GDM1 (cell line): Measurements from ENCODE around the gene PLEKHM3.
"Not testable (repeated sequence)": the region's sequence is repeated elsewhere in the genome, so short reads cannot be mapped to it uniquely, and the experiment has no call there.

Experiments
- DNase-seq: peaks from one replicate; lab custom pipeline; 2025; lab: John Stamatoyannopoulos, UW

The PLEKHM3 gene

DNA sequence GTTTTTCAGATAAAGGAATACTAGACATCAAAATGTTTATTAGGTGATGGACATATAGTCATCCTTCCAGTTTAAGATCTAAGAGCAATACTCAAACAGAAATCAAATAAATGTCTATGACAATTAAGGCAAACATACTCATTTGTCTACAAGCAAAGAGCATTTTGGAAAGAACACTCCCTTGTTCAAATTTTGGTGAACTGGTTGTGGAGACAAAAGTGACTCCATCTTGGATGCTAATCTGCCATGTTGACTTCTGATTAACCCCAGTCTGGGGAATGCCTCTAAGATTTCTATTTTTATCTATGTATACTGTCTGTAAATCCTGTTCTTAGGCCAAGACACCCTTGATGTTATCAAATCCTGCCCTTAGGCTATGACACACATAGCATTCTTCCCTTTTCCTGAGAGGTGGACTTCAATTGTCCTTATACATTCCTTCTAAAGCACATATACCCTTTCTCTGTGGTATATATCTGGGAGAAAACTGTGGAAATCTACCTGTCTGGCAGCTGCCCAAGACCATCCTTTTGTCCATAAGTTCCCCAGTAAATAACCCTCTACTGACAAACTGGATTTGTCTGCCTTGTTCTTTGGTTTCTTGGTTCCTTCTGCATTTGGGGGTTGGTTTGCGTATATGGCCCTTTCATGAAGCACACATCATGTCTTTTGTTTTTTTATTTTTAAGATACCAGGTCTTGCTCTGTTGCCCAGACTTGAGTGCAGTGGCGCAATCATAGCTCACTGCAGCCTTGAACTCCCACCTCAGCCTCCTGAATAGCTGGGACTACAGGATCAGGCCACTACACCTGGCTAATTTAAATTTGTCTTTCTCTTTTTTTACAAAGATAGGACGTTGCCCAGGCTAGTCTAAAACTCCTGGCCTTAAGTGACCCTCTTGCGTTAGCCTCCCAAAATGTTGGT, 12.5 kb upstream of the PLEKHM3 start:
- DNase-seq, result no peak

DNA sequence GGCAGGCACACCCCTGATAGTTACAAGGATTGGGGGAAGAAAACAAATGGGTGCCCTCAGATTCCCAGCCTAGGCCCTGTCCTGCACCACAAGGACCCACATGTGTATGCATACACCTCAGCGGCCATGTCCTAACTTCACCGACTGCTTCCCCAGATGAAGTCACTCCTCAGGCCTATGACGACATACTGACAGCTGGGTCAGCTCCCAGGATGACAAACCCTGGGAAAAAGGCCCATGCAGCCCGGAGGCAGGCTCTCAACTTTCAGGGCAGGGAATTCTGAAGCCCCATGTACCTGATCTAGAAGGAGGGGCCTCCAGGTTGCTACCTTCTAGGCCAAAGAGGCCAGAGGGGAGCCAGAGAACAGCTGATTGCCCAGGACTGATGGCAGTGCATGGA, 11.0 kb upstream of the PLEKHM3 start:
- DNase-seq, result no peak

DNA sequence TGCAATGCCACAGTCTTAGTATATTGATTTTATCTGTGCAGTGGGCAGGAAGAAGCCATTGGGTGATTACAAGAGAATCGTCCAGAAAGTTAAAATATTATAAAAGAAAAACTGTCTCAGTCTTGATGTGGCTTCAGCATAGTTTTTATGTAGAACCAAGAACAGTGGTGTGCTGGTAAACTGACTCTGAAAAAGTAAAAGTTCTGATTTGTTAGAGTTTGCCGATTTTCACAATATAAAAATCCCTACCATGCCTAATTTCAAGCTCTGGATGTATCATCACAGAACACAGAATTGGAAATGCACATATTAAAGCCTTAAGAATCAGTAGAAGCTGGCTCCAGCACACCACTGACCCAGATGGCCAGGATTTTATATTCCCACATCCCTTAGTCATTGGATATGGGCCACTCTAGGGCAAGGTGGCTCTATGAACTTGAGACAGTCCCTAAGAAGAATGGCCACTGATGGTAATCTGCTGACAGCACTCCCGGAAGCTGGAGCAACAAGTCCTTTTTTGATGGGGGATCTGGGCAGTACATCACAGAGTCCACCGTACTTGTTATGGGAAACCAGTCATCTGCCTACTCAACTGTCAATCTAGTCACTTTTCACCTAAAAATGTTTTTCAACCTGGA, 9.3 kb upstream of the PLEKHM3 start:
- no peak for DNase-seq

DNA sequence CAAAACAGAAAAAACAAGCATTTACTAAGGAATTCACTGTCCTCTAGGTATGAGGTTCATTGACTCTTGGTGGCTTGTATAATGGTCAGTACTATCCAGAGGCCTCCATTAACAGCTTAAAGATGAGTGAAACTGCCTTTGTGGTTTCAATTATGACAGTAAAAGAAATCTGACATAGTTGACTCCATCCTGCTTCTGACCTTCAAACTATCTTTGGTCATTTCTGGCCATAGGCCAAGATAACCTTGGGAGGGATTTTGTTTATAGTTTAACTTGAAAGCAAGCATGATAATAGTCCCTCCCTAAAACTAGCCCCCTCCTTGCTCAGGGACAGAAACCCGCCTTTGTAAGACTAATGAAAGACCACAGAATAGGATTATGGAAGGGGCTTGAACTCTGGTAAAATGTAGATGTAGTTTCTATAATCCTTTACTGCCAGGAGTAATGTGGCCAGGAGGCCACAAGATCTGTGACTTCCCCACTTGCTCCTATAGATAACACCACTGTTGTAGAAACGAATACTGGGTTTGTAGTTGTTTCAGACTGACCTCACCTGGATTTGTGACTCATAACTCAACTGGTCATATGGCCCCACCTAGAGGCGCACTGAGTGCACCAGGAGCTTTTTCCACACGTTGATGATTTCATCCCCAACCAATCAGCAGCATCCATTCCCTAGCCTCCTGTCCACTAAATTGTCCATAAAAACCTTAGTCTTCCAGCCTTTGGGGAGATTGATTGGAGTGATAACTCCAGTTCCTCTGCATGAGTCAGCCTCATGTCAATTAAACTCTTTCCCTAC, 8.6 kb upstream of the PLEKHM3 start:
- DNase-seq, result peak; percentile 45

DNA sequence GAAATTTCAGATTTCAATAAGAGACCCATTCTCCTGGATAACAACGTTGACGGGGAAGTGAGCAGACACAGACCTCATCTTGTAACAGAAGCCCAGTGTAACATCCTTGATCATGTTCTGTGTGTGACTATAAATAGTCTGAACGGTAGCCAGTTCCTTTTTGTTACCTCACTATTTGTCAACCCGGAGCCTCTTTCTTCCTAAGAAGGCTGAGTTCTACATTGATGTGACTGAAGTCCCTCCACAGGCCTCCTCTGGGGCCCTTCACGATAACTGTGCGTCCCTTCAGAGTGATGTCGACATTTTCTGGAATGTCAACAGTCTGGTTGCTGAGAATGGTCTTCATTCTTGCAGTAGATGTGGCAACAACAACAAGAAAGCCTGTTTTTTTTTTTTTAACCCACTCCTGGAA, 6.3 kb upstream of the PLEKHM3 start:
- DNase-seq, result no peak

DNA sequence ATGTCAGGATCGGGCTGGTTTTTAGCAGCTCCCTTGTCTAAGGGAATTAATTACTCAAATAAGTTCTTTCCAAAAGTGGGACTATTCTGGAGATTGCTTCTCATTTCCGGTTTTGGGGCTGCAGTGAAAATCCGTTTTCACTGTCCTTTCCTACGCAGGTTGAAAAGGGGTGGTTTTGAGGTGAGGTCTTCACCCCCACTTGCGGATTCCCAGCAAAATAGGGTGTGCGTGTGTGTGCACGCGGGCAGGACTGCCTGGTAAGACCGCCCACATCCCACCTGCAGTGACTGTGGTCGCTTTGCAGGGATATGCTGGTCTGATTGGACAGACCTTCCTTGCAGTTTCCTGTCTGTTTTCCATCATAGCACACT, 472 bp upstream of the PLEKHM3 start:
- peak; percentile 34 for DNase-seq

DNA sequence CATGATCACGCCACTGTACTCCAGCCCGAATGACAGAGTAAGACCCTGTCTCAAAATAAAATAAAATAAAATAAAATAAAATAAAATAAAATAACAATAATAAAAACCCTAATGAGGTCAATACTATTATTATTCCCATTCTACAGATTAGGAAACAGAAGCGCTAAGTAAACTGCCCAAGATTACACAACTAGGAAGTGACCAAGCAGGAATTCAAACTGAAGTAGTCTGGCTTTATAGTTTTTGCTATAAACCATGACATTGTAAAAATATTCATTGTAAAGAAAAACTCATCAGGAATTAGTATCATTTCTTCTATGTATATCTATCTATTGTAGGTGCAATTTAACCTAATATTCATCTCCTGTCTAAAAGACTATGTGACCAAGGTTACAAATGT, 1.2 kb downstream of the PLEKHM3 start:
- no peak for DNase-seq

DNA sequence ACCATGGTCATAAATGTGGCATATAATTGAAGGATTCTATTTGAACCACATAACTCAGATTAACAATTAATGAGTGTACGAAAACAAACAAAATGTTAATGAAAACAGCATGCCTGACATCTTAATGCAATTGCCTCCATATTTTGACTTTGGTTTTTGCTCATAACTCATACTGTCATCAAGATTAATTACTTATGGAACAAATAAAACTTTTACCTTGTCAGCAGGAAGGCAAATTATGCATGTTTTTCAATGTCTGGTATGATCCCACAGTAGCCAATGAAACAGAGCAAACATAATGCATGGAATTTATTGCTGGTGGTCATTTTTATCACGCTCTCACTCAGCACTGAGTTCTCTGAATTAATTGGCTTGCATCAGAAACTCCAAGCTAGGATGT, 5.1 kb downstream of the PLEKHM3 start:
- no peak for DNase-seq

DNA sequence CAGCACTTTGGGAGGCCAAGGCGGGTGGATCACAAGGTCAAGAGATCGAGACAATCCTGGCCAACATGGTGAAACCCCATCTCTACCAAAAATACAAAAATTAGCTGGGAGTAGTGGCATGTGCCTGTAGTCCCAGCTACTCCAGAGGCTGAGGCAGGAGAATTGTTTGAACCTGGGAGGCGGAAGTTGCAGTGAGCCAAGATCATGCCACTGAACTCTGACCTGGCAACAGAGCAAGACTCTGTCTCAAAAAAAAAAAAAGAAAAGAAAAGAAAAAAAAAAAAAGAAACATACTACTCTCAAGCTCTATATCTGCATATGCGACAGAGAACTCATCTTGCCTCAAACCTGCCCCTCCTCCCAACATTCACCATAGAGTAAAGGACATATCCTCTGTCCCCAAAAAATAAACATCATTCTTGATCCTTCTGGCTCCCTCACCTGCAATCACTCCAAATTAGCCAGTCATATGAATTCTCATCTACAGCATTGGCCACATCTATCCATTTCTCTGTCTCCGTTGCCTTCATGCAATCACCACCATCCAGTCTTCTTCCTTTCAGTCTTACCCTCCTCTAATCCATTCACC, 7.1 kb downstream of the PLEKHM3 start:
- DNase-seq, result not testable (repeated sequence)

DNA sequence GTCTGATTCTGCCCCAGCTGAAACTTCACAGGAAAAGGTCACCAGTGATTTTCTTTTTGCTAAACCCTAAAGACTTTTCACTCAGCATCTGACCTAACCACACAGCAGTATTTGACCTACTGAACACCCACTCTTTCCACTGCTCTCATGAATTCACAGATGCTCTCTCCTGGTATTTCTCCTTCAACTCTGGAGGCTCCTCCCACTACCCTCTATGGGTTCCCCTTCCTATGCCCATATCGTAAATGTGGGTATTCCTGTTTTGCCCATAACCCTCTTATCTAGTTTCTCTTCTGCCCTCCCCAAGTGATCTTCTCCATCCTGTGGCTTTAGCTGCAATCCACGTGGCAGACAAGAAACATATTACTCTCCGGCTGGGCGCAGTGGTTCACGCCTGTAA, 7.6 kb downstream of the PLEKHM3 start:
- no peak for DNase-seq

DNA sequence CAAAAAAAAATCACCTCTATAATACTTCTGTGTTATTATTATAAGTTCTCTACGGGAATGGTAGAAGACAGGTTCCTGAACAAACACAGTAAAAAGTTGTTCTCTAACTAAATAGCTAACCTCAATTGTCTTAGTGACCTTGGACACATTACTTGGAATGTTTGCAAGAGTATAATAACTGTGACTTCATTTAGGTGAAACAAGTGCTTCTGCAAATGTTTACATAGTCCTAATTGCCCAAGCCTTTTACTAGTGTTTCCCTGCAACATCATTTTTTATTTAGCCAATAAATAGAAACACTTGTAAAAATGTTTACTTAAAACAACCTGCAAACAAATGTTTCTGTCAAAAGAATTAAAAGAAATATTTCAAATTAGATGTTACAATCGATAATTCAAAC, 9.9 kb downstream of the PLEKHM3 start:
- DNase-seq, result no peak

DNA sequence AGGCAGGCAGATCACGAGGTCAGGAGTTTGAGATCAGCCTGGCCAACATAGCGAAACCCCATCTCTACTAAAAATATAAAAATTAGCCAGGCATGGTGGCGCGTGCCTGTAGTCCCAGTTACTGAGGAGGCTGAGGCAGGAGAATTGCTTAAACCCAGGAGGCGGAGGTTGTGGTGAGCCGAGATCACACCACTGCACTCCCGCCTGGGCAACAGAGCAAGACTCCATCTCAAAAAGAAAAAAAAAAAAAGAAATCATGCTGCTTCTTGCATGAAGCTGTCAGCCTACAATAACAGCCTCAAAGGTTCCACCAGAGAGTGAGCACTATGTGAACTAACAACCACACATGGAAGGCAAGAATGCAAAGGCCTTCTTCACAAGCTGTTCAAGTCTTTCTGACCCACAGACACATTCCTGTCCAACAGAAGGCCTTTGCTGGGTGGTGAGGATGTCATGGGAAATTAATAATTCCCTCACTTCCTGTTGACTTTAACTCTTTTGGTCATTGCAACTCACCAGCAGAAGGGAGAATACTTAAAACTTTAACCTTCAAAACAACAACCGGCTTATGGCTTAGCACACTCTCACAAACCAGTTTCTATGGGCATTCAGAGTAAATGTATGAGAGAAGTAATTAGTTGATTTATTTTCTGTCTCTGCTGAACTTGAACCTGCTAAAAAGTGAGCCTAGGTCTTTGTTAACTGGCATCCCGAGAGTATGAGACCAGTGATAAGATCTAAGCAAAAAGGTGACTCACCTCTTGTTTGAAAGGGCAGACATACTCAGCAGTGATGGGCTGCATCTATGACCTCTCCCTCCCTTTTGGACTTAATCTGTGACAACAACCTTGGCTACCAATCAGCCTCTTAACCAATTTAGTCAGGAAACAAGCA, 11.8 kb downstream of the PLEKHM3 start:
- DNase-seq, result no peak

DNA sequence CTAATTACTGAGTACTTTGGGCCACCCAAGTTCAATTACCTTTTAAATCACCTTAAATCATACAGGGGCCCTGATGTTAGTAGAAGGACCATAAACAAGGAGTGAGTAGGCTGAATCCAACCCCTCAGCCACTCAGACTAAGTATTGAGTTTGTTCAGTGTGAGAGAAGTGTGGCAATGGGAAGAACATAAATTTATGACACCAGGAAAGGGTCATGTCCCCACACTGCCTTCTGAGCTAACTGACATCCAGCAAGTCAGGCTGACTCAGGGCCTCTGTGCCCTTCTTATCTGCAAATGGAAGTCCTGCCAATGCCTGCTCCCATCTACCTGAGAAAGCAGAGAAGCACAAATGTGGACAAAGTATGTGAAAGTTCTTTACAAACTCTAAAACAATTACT, 12.9 kb downstream of the PLEKHM3 start:
- DNase-seq, result peak; percentile 7

DNA sequence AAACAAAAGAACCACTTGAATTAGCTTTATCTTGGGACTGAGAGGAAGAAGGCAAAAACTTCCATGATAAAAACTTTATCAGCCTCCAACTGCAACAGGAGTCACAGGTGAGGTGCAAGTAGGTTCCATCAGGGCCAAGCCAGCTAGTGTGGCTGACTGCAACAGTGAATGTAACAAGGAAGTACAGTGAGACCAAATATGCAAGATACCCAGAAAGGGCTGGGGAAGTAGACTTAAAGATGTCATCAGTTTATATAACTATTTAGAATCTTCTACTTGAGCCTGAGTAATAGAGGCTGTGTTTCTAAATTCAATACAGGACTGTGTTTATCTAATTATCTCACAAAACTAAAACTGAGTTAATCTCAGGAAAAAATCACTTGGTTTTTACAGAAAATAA, 14.8 kb downstream of the PLEKHM3 start:
- DNase-seq, result no peak

DNA sequence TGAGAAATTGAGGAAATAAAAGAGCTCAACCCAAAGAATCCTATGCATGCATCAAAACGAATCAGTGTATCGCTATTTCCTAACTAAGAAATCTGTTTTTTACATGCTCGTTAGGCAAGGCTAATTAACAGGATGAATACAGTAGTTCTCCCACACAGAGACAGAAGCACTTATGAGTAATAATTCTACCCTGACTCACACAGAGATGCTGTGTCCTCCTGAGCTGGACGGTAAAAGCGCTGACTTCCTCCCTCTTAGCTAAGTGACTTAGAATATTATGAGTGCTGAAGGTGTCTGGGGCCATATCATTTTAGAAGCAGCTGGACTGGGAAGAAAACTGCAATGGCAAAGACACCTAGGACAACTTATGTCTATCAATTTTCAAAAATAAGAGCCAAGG, 18.5 kb downstream of the PLEKHM3 start:
- DNase-seq, result no peak

DNA sequence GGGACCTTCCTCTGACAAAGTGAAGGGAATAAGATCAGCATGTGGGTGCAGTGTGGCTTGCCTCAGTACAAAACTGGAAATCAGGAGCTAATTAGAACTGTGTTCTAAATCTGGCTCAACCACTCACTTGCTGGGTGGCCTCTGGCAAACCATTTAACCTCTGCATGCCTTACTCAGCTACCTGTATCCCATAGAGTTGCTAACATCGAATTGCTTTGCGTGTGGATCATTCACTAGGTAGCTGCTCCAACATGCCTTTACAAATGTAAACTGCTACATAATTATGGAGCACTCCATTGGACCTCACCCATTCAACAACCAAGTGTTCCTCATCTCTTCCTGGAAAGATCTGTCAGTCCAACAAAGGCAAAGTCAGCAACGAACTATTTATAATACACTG, 19.0 kb downstream of the PLEKHM3 start:
- DNase-seq, result no peak

DNA sequence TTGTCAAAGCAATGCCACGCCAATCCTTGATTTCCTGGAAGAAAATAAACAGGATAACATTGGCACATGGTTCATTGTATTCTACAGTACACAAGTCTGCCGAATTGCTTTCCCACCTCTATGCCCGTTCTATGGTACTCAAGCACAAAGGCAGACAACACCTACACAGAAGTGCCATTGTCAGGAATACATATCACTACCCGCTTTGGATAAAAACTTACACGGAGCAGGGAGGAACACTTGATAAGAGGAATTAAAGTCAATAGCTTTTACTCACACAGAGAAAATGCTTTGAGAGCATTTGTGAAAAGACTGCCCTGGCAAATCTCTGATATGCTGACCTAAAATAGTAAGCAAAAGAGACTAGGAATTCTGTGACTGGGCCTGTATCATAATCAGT, 23.4 kb downstream of the PLEKHM3 start:
- DNase-seq, result no peak

DNA sequence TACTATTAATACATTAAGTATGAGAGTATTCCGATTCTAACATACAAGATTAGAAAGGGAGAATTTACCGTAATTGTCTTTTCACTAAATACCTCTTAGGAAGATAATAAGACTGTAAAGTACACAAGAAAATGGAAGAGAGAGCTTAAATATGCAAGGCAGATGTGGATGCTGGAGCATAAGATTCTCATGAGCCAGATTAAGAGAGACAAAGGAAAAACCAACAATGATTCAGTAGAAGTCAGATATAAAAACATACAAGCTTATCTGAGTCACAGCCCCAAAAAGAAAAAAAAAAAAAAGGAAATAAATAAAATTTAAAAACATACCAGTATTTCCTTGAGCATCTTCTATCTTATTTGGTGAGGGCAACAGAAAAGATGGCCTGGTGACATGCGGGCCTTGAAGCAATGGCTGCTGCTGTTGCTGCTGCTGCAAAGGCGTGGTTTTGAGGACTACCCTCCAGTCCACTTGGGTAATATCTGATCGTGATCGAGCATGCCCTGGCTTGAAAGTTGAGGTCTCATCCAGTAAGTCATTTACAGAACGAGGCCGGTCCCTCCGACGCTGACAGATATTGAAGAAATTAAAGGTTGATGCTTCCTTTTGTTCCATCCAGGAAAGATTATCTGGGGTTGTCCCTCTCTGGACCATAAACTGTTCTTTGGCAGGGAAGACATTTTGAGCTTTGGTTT, 24.5 kb downstream of the PLEKHM3 start:
- DNase-seq, result no peak

DNA sequence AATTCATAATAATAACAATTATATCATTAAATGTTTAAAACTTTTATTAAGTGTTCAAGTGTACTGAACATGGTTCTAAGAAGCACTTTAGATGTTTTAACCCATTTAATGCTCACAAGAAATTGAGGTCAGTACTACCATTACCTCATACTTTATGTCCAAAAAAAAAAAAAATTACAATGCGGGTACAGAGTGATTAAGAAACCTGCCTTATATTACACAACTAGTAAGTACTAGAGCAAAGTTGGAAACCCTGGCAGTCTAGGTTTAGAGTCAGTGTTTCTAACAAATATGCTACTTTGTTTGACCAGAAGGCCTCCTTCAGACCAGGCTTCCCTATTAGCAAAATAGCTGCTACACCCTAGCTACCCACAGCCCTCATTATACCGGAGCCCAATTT, 28.5 kb downstream of the PLEKHM3 start:
- DNase-seq, result no peak

DNA sequence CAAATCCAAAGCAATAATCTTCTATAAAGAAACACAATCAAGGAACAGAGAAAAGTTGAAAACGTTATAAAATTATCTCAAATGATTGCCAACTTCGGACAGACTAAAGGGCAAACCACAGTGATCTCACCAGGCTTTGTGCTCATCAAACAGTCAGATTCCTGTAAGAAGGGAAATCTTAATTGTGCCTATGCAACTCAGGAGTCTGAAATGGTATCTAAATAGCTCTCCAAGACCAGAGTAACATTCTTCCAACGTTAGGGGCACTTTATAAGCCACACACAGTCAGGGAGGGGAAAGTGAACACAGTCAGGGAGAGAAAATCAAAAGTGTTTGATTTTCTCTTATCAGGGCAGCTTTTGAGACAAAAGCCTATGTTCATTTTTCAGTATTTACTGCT, 29.4 kb downstream of the PLEKHM3 start:
- no peak for DNase-seq
